Measurements from ENCODE around the gene KIF1B.

Gene KIF1B

DNA sequence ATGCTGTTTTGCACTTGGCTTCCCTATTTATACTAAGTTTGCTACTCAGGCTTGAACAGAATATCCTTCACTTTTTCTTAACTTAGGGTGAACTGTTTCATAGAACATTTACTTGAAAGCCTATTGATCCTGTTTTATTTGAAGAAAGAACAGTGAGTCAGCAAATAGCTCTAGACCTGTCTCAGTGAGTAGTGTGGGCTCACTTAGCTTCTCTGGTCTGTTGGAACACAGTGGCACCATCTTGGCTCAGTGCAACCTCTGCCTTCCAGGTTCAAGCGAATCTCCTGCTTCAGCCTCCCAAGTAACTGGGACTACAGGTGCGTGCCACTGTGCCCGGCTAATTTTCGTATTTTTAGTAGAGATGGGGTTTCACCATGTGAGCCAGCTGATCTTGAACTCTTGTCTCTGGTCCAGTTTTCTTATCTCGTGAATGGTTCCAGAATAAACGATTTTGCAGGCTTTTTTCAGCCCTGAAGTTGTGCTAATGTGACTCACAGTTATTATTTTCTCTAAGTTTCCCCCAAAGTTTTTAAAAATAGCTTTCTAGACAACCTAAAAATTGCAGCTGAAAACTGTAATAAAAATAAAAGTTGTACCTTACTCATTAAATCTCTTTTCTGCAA is 76.8 kb downstream of the KIF1B start:
- DNase-seq: no peak

DNA sequence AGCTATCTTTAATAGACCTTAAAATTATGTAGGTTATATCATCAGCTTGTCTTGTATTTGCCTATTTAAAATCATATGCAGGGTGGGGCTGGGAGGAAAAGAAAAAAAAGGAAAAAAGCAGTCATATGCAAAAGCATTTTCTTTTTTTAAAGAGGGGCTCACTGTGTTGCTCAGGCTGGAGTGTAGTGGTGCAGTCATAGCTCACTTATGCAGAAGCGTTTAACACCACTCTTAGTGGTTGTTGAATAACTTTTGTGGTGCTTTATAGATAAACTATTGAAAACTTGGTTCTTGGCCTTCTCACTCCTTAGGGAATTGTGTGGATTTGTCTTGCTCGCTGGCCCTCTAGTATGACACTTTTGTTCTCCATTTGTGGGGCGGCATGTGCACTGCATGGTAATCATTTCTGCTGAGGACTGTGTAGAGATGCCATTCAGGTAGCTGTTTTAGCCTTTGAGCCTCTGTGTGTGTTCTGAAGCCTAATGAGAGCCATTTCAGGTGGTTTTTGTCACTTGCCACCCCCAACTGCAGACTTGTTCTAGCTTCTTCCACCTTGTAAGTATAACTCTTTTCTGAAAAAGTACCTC is 77.8 kb downstream of the KIF1B start:
- DNase-seq: no peak

DNA sequence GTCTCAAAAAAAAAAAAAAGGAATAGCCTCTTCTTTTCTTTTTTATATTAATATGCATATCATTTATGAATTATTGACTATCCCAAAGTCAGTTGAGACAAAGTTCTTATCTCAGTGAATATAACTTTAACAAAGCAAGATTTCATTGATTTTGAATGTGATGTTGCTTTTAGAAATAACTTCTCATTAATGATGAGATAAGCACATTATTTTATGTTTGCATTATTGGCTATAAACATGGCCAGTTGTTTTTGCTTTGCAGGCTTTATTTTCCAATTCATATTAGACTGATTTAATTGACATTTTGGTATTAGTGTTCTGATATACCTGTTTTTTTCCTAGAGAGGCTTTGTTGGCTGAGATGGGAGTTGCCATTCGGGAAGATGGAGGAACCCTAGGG is 81.3 kb downstream of the KIF1B start:
- DNase-seq: no peak

DNA sequence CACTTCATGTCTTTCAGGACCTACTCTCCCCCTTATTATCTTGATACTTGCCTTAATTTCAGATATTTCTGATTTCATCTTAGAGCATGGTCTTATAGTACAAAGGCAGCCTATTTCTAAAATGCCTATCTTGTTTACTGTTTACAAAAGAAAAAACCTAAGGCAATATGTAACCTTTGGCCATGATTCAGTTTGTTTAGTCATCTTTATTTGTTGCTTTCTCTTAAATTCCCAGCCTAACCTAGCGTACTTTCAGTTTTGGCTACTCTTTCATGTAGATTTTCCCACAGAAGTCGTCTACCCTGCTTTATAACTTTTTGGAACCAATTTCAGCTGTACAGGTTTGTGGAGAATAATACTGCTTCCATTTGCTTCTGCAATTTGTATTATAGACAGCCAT is 81.8 kb downstream of the KIF1B start:
- DNase-seq: no peak

DNA sequence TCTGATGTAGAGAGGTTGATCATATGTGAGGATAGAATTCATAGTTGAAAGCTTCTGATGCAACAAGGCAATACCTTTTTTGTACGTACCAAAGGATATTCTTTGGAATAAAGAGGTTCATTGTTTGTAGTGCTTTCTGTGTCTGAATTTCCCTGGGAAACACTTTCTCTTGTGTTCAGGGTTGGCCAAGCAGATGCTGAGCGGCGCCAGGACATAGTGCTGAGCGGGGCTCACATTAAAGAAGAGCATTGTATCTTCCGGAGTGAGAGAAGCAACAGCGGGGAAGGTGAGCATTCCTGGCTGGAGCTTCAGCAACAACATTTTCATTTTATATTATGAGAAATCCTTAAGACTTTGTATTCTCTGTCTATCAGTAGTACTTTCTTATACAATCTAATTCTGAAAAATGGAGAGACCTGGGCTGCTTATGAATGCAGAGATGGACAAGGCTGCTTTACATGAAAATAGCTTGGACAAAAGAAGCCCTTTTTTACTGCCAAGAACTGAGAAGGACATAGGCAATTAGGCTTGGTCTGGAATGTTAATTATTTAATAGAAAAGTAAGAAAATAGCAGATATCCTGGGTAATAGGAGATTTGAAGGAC is 85.2 kb downstream of the KIF1B start:
- DNase-seq: no peak

DNA sequence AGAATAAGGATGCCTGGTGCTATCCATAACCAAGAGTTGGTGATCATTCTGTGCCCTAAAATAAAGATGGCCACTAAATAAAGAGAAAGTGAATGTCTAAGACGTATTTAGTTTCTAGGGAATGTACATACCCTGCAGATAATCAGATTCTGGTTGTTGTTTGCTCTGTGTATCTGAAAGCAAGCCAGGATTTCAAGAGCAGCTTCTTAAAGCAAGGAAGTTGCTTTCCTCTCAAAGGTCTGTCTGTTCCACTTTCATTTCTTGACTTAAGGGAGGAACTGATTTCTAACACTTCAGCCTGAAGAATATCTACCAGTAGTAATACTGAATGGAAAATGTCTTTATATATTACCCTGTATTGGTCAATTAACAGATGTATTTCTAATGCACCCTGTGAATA is 88.8 kb downstream of the KIF1B start:
- DNase-seq: no peak

DNA sequence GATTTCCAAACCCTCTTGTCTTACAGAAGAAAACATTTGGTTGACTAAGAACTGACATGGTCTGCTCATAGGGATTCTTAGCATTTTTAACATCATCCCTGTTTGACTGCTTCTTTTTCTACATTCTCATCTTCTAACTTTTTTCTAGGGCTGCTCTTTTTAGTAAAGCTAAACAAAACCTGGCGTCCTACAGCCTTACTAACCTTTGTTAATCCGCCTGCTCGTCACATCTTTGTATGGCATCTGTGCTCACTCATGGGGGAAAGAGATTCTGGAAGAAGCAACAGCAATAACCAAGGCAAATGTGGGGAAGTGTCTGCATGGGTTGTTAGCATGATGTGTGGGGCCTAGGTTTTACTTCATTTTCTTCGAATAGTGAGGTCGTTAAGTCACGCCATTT is 92.0 kb downstream of the KIF1B start:
- DNase-seq: no peak

DNA sequence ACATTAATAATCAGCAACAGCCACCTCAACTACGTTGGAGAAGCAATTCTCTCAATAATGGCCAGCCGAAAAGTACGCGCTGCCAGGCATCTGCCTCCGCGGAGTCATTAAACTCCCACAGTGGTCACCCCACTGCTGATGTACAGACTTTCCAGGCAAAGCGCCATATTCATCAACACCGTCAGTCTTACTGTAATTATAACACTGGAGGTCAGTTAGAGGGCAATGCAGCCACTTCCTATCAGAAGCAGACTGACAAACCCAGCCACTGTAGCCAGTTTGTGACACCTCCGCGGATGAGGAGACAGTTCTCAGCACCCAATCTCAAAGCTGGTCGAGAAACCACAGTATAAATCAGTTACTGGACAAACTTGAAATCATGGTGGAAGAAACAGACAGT is 93.9 kb downstream of the KIF1B start:
- no peak for DNase-seq

DNA sequence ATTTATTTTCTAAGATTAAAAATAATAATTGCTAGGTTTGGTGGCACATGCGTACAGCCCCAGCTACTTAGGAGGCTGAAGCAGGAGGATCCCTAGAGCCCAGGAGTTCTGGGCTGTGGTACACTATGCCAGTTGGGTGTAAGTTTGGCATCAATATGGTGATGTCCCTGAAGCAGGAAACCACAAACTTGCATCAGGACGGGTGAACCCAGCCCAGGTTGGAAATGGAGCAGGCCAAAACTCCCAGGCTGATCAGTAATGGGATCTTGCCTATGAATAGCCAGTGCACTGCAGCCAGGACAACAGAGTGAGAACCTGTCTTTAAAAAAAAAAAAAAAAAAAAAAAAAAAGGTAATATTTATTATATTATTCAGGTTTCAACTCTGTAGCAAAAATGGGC is 96.1 kb downstream of the KIF1B start:
- no peak for DNase-seq

DNA sequence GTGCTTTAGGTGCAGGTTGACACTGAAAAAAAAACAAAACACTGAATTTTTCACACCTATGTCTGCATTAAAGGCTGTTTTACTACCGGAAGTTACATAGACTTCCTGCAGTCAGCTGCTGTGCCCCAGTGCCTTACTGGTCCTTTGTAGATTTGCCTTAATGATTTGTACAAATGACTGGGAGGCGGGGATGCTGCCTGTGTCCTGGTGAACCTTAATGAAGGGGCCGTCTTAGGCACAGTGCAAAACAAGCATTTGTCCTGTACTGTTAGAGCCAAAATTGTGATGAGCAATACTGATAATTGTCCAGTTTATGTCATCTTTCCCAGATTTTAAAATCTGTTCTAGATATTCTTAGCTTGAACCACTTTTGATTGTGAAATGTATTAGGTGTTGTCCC is 97.6 kb downstream of the KIF1B start:
- DNase-seq: peak; percentile 29

DNA sequence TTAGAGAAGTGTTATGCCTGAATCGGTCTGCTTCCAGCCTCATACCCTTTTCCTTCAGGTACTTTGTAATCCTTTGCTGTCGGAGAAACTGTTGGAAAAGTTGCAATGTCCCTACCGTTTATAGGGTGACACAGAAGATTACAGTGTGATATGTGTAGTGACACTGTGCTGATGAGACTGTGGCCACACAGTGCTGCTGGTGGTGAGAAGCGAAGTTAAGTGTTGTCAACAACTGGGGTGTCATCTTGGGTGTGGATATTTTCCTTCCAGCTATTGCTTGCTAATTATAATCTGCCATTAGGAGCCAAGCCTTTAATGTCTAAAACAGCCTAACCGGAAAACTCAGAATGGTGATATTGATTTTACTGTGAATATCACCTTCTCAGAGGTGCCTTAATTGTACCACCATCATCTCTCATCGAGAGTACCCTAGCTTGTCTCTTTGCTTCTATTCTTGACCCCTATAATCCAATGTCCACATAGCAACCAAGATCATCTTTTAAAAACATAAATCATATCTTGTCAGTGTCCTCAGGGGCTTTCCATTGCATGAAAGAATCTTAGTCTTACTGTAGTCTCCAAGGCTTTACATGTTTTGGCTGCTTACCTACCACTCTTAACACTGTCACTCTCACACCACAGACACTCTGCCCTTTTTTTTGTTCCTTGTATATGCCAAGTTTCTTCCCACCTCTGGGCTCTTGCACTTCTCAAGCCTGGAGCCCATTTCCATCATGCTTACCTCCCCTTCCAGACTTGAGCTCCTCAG is 99.1 kb downstream of the KIF1B start:
- no peak for DNase-seq

DNA sequence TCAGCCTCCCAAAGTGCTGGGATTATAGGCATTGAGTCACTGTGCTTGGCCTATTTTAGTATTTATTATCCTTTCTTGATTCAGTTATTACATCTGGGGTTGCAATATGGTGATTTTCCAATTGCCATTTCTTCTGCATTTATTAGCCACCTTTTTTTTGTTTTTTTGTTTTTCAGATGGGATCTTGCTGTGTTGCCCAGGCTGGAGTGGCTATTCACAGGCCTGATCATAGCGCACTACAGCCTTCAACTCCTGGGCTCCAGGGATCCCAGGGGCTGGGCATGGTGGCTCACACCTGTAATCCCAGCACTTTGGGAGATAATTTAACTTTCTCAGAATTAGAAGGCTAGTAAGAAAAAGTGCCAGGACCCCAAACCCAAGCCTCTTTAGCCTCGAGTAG is 106.4 kb downstream of the KIF1B start:
- no peak for DNase-seq

DNA sequence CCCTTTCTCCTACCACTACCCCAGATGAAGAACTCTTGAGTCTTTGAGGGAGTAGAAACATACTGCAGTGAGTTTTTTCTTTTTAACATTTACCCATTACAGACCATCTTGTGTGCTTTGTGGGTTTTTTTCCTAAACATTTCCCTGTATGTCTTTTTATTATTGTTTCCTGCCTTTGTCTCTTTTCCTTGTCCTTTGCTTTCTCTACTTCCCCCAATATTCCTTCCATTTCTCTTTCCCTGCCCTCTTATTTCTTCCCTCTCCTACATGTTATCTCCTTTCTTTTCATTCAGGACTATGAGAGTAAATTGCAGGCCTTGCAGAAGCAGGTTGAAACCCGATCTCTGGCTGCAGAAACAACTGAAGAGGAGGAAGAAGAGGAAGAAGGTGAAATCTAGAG is 109.4 kb downstream of the KIF1B start:
- no peak for DNase-seq

DNA sequence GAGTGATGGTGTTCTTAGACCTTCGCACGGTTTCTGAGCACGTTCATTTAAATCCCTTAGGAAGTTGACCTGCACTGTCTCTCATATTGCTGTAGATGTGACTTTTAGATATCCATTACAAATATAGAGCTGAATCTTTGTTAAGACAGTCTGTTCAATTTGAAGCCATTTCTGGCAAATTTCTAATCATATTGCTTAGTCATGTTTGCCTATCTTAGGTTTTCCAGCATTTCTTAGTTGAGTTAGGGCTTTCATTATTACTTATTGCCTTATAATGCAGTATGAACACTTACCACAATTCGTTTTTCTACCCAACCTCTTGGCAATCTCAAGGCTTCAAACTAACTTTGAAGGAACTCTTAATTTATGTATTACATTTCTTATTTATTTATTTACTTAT is 110.0 kb downstream of the KIF1B start:
- DNase-seq: no peak

DNA sequence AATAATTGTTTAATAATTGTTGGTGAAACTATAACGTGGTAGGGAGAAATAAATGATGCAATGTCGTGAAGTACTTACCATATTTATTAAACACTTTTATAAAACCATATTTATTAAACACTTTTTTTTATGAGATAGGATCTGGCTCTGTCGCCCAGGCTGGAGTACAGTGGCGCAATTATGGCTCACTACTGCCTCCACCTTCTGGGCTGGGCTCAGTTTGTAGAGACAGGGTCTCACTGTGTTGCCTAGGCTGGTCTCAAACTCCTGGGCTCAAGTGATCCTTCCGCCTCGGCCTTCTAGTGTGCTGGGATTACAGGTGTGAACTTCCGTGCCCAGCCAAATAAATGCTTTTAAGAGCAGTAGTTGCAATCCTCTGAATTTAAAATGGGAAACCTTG is 112.5 kb downstream of the KIF1B start:
- DNase-seq: no peak

DNA sequence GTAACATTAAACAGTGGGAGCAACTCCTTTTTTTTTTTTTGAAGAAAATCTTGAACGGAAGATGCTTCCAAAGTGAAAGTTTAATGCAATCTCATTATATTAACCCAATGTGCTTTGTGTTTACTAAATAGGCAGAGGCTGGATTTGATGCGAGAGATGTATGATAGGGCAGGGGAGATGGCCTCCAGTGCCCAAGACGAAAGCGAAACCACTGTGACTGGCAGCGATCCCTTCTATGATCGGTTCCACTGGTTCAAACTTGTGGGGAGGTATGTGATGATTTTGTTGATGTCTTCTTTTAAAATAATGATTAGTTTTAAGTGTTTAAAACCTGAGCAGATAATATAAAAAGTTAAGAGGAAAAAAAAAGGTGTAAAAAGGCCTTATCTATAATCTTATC is 114.3 kb downstream of the KIF1B start:
- DNase-seq: peak; percentile 52

DNA sequence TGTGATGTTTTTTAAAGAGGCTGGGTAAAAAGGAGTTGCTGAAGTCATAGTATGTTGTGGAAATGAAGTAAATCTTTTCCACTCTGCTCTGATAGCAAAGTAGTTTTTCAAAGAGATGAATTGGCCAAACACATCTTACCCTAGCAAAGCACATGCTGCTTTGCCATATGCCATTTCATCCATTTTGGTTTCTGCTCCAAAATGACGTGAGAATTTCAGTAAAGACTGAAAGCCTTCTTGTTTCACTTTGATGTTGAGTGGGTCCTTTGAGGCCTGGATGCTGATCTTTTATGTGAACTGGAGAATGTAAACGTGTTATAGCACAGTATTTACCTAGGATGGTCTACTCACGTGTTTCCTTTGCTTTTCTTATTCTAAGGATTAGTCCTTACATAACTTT is 115.2 kb downstream of the KIF1B start:
- peak; percentile 34 for DNase-seq

DNA sequence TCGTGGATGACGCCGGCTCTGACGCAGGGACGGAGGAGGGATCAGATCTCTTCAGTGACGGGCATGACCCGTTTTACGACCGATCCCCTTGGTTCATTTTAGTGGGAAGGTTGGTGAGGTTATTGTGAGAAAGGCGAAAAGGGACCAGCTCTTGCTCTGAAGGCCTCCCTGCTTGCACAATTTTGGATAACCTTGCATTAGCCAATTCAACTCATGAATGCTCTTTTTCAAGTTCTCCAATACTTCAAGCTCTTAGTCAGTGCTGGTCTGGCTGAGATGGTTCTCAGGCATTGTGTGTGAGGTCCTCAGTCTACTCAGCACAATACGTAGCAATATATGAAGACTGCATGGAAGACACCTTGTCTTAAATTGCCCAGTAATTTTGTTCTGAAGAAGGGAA is 115.9 kb downstream of the KIF1B start:
- DNase-seq: no peak

DNA sequence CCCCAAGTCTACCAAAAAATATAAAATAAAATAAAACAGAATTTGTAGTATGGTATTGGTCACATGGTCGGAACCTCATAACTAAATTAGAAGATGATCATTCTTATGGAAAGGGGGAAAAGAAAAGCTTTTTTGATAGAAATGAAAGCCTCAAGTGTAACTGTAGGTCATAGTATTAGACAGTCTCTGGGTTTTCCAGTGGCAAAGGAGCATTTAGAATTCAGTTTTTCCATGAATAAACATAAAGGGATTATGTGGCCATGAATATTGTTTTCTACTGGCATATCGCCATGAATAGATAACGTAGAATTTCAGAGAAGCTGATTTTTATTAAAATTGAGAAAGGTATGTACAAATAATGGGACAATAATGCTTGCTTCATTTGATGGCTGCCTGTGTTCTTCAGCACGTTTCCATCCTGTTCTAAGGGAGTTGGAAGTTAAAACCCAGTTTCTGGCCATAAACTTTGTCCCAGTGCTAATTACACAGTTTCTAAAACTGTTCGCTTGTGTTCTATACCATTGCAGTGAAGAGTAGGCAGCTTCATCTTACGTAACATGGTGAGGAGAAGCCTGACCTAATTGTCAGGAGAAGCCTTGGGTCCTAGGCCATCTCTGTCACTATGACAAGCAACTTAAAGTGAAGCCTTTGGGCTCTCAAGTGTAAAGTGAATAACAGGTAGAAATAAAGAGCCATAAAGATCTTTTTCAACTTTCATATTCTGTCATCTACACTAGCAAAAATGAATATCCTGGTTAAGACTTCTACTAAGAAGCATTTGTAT is 118.0 kb downstream of the KIF1B start:
- DNase-seq: no peak

DNA sequence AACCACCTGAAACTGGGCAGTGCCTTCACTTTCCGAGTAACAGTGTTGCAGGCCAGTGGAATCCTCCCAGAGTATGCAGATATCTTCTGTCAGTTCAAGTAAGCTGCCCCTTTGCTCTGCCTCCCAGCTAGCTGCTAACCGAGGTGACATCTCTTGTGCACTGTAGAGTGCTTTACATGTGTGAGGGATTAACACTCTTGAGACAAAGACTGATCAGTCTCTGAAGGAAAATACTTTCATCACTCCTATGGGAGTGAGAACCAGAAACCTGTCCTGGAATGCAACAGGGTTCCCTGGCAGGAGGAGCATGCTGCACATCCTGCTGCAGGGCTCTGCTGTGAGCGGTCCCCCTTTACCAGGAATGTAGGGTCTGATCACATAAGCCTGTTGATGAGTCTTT is 127.1 kb downstream of the KIF1B start:
- no peak for DNase-seq

DNA sequence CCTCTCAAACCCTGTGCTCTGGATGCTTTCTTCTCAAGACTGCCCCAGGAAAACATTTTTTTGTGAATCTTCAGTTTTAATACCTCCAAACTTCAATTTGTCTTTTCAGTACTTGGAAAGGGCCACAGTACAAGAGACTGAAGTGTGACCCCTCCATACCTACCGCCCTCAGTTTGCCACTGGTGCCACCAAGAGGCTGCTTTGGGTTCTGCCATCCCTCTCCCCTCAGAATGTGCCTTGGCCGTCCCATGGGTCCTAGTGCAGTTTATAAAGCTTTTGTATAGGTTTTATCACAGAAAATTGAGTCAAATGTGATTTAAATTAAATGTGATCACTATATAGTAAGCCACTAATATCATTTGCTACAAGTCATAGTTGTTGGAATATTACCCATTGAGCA is 127.7 kb downstream of the KIF1B start:
- peak; percentile 55 for DNase-seq

DNA sequence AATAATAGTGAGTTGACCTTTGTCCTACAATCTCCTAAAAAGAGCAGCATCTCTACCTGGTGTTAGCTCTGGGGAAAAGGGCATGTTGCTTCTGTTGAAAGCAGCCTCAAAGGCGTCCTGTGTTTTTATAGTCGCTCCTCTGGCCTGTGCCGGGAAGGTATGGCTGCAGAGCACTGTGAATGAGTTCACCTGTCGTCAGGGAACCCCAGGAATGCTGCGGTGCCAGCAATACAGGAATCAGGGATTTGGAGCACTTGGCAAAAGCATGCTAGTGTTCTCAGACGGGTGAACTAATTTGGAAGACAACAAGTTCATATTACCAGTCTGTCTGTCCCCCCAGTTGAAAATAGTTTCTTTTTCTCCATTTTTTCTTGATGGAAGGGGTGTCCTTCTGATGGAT is 128.2 kb downstream of the KIF1B start:
- DNase-seq: no peak

DNA sequence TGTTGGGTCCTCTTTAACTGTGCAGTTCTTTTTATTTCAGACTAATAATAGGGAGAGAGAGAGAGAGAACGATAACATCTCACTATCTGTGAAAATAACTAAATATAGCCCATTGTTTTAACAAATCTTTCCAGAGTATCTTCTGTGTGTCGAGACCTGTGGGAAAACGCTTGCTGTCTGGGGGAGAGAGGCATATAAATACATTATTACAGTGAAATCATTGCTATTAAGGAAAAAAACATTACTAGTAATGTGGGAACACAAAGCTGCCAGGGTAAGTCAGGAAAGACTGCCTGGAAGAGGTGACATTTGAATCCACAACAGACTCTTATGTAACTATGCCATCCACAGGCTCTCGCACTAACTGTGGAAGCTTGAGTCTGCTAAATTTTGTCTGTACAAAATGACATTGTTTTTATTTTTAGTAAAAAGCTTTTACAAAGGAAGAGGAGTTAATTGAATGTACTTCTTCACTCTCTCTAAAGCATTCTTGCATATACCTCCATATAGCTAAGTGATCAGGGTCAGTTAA is 128.7 kb downstream of the KIF1B start:
- DNase-seq: no peak
